GM12864 (cell line): Measurements from ENCODE around the gene PPM1A.

Source experiments
- DNase-seq: peaks from one replicate; pipeline ENCODE4 v3.0.0-alpha.2; 2011; ENCODE audit warnings: low read depth
- H3K4me3 ChIP-seq: 2 replicates; pipeline ENCODE4 v1.5.1; 2011; ENCODE audit warnings: mild to moderate bottlenecking, low read depth, low read length, control low read depth
- TF ChIP-seq, protein P1 (sequence below): IDR thresholded peaks from 2 replicates; pipeline ENCODE4 v1.5.1; 2011; ENCODE audit warnings: low read depth, mild to moderate bottlenecking, moderate library complexity, low read length, control low read depth, inconsistent platforms; ENCODE audit errors: missing control alignments

PPM1A gene

DNA sequence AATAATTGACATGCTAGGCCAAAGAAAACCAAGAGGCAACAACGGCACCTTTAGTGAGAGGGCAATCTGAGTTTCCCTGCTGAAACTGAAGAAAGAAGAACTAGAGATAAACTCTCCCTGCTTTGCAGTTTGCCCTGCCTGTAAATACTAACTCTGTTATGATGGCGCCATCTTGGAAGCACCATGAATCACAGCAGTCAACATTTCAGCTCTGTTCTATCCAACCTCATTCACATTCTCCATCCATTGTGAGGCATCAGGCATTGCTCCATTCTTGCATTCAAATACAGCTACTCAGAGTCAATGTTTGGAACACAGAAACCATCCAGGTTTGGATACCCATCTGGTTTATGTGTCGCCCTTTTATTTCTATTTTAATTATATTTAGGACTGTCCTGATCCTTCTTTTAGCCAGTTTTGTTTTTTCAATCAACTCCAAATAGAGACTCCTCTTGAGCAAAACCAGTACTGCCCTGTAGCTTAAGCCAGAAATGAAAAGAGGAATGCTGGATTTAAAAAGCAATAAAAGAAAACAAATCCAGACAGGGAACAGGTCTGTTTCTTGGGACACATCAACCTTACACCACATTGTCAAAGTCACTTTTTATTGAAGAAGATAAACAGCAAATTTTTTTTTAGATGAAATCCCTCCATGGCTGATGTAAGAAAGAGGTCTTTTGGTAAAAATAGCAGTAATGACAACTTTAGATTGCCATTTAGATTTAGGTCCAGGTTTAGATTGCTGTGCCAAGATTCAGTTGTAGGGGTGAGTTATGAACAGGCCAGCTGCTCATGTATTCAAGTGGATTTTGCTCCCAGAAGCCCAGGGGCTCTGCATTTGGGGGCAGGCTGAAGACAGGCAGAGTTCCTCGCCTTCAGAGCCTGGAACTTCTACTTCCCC is 33.3 kb upstream of the PPM1A start:
- no peak overlapping the region for H3K4me3 ChIP-seq

DNA sequence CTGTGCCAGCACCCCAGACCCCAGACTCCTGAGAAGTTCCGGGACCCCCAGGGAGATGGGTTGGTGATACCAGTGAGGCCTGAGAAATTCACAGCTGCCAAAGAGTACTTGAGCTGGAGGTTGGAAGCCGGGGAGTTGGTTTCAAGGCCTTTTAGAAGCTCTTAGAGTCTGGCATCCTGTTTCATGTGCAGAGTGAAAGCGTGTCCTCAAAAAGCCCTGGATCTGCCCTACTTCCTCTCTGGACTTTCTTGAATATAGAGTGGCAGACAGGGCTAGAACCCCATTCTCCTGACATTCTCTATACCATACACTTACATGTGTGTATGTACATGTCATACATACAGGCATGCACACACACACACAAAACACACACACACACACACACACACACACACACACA is 31.3 kb upstream of the PPM1A start:
- TF ChIP-seq, protein P1, sequence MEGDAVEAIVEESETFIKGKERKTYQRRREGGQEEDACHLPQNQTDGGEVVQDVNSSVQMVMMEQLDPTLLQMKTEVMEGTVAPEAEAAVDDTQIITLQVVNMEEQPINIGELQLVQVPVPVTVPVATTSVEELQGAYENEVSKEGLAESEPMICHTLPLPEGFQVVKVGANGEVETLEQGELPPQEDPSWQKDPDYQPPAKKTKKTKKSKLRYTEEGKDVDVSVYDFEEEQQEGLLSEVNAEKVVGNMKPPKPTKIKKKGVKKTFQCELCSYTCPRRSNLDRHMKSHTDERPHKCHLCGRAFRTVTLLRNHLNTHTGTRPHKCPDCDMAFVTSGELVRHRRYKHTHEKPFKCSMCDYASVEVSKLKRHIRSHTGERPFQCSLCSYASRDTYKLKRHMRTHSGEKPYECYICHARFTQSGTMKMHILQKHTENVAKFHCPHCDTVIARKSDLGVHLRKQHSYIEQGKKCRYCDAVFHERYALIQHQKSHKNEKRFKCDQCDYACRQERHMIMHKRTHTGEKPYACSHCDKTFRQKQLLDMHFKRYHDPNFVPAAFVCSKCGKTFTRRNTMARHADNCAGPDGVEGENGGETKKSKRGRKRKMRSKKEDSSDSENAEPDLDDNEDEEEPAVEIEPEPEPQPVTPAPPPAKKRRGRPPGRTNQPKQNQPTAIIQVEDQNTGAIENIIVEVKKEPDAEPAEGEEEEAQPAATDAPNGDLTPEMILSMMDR, result no peak
- DNase-seq, result no peak
- no peak overlapping the region for H3K4me3 ChIP-seq

More for the DNA sequence above, 33.3 kb upstream of the PPM1A start:
- TF ChIP-seq, protein P1, result no peak
- no peak for DNase-seq

DNA sequence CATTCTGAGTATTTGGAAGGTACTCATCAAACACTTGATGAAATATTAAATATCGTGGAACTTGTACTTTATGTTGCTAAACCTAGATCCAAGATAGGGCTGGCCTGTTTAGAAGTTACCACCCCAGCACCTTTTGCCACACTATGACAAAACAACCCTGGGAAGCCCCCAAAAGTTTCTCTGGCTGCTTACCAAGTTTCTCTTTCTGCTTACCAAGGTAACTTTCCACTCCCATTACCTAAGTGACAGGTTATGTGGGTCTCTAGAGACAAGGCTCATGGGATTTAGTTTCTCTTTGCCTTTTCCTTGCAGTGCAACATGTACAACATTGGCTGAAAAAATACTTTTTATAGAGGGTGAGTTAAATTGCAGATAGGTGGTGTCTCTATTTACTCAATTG is 28.9 kb upstream of the PPM1A start:
- no peak for DNase-seq
- TF ChIP-seq, protein P1, result no peak
- no peak overlapping the region for H3K4me3 ChIP-seq

DNA sequence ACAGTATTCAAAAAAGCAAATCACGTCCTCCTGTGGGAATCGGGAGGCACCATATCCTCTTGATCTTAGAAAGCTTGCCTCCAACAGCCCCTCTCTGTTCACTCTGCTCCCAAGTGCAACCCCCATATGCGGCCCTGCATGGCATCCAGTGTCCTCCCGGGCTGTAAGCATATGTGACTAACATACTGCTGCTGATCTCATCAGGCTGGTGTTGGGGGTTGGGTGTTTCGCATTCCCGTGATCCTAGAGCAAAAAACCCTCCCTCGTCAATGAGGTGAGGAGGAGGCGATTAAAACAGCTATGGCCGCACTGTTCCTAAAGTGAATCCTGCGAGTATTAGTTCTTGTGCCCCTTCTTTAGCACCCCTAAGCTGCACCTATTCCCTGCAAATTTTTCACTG is 28.1 kb upstream of the PPM1A start:
- TF ChIP-seq, protein P1, result no peak
- no peak overlapping the region for H3K4me3 ChIP-seq

DNA sequence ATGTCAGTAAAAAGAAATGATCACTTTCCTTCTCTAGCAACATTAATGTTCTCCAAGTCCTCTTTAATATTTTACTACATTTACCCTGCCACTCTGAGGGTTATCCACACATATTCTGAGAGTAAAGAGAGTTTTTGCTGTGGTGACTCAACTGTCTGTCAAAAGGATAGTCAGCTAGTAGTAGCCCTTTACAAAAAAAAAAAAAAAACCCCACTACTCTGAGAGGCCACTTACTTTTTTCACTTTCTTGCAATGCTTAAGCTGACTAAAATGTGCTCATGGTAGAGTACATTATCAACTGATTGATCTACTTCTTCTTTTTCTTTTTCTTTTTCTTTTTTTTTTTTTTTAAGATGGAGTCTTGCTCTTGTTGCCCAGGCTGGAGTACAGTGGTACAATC is 27.6 kb upstream of the PPM1A start:
- TF ChIP-seq, protein P1, result no peak
- no peak for DNase-seq
- no peak overlapping the region for H3K4me3 ChIP-seq

More for the DNA sequence above, 28.1 kb upstream of the PPM1A start:
- DNase-seq, result no peak

DNA sequence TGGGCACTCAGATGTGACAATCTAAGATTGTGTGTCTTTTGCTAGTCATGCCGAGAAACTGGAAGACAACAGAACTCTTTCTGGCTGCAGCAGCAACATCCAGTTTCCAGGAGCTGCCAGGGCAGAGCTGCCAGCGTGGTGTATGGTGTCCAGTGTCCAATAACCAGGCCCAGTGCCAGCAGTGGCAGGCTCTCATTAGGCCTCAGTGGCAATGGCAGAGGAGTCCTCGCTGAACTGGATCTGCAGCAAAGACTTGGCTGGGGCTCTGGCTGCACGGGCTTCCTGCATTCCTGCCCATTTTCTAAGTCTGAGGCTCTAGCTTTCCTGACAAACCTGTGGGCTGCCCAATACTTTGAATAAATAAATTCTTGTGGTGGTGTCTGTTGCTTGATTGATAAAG is 26.2 kb upstream of the PPM1A start:
- no peak for DNase-seq
- TF ChIP-seq, protein P1, result no peak

DNA sequence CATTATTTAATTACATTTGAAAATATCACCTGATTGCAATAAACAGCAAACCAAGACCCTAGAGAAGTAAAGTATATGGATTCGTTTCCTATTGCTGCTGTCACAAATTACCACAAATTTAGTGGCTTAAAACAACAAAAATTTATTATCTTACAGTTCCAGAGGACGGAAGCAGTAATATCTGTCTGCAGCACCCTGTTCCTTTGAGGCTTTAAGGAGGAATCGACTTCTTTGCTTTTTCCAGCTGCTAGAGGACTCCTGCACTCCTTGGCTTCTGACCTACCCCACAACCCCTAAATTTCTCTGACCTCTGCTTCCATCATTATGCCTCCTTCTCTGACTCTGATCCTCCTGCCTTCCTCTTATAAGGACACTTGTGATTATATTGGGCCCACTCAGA is 23.8 kb upstream of the PPM1A start:
- TF ChIP-seq, protein P1, result no peak
- DNase-seq, result no peak
- no peak overlapping the region for H3K4me3 ChIP-seq

More for the DNA sequence above, 26.2 kb upstream of the PPM1A start:
- no peak overlapping the region for H3K4me3 ChIP-seq
